PC-3 (cell line): Measurements from ENCODE around the gene GOLM1. TPM values are rescaled to one million over a fixed set of nuclear protein-coding genes. Genes with fewer than 3 reads are reported as not detected.

Source experiments
- ATAC-seq: fragments of 200-7000 bp; cut with Tn5 transposase; 2 replicates; pipeline ENCODE4 v1.9.1; 2020; ENCODE audit warnings: mild to moderate bottlenecking, moderate library complexity
- BruUV-seq: library from RNA; stranded (reverse); fragments of 400-500 nt; replicated peaks from 2 replicates; lab custom pipeline; 2021; lab: Mats Ljungman, UMichigan
- CTCF ChIA-PET: fragments of 300-600 bp; sonication (Branson Sonifier 250); formaldehyde crosslinking; loops from one replicate; lab custom pipeline; 2022; ENCODE audit warnings: antibody characterized with exemption; lab: Charles Lee
- POLR2A ChIA-PET: fragments of 300-600 bp; sonication (Branson Sonifier 250); formaldehyde crosslinking; loops from one replicate; lab custom pipeline; 2022; ENCODE audit warnings: antibody characterized with exemption; ENCODE audit not compliant: unreplicated experiment; lab: Charles Lee
- DNase-seq: peaks from one replicate; pipeline ENCODE4 v3.0.0-alpha.2; 2015
- H2AFZ ChIP-seq: fragments of 300-600 bp; sonication (generic); 2 replicates; pipeline ENCODE4 v1.6.0; 2016; ENCODE audit warnings: antibody characterized with exemption, low read length
- H3F3A ChIP-seq: fragments of 300-600 bp; sonication (generic); one replicate; pipeline ENCODE4 v1.6.0; 2017; ENCODE audit warnings: antibody characterized with exemption, low read length, control low read depth, mild to moderate bottlenecking; ENCODE audit not compliant: unreplicated experiment
- H3K27ac ChIP-seq: fragments of 300-600 bp; sonication (generic); 2 replicates; pipeline ENCODE4 v1.5.1; 2016; ENCODE audit warnings: mild to moderate bottlenecking, low read length
- H3K27me3 ChIP-seq: fragments of 300-600 bp; sonication (generic); 2 replicates; pipeline ENCODE4 v1.6.1; 2016; ENCODE audit warnings: low read length, mixed read lengths
- H3K36me3 ChIP-seq: fragments of 300-600 bp; sonication (generic); 2 replicates; pipeline ENCODE4 v1.6.1; 2016; ENCODE audit warnings: low read depth, mixed run types, low read length, mixed read lengths
- H3K4me1 ChIP-seq: fragments of 300-600 bp; sonication (generic); 2 replicates; pipeline ENCODE4 v1.5.1; 2016; ENCODE audit warnings: low read length; ENCODE audit not compliant: insufficient read depth
- H3K4me2 ChIP-seq: fragments of 300-600 bp; sonication (generic); 2 replicates; pipeline ENCODE4 v1.6.0; 2016; ENCODE audit warnings: low read length
- H3K4me3 ChIP-seq: fragments of 300-600 bp; sonication (generic); 2 replicates; pipeline ENCODE4 v1.5.1; 2016; ENCODE audit warnings: mild to moderate bottlenecking, low read length, mixed read lengths
- H3K79me2 ChIP-seq: fragments of 300-600 bp; sonication (generic); 2 replicates; pipeline ENCODE4 v1.6.1; 2017; ENCODE audit warnings: low read length, mixed read lengths
- H3K9ac ChIP-seq: fragments of 300-600 bp; sonication (generic); 2 replicates; pipeline ENCODE4 v1.6.0; 2016; ENCODE audit warnings: mild to moderate bottlenecking, low read length
- H3K9me2 ChIP-seq: fragments of 300-600 bp; sonication (generic); replicated peaks from 2 replicates; pipeline ENCODE4 v1.6.1; 2016; ENCODE audit warnings: mixed run types, low read length, mixed read lengths
- H3K9me3 ChIP-seq: fragments of 300-600 bp; sonication (generic); 2 replicates; pipeline ENCODE4 v1.6.1; 2016; ENCODE audit warnings: low read length, mixed read lengths
- H4K20me1 ChIP-seq: fragments of 300-600 bp; sonication (generic); 2 replicates; pipeline ENCODE4 v1.6.1; 2016; ENCODE audit warnings: low read length, mixed read lengths
- CTCF ChIP-seq: fragments of 300-600 bp; sonication (generic); conservative IDR thresholded peaks from 2 replicates; pipeline ENCODE4 v1.5.1; 2017; ENCODE audit warnings: antibody characterized with exemption, low read depth, mild to moderate bottlenecking, low read length
- EZH2 ChIP-seq: fragments of 300-600 bp; sonication (generic); IDR thresholded peaks from one replicate; pipeline ENCODE4 v1.6.1; 2017; ENCODE audit warnings: antibody characterized with exemption, mild to moderate bottlenecking, low read length; ENCODE audit not compliant: unreplicated experiment
- EZH2phosphoT487 ChIP-seq: fragments of 300-600 bp; sonication (generic); IDR thresholded peaks from 2 replicates; pipeline ENCODE4 v1.6.1; 2018; ENCODE audit warnings: mild to moderate bottlenecking, antibody characterized with exemption, low read length, borderline replicate concordance
- intact Hi-C: fragments of 100-400 bp; cut with micrococcal nuclease; formaldehyde crosslinking; loops from 2 replicates; pipeline ENCODE4 v1.9.0; 2023
- total RNA-seq: library from RNA; depleted of rRNA; stranded (reverse); fragments of >200 nt; gene quantifications from 2 replicates; pipeline ENCODE4 v1.2.3, GENCODE V29; 2014

Gene GOLM1
- total RNA-seq, 1 experiment from 2014 or later, result 55.8 TPM

DNA sequence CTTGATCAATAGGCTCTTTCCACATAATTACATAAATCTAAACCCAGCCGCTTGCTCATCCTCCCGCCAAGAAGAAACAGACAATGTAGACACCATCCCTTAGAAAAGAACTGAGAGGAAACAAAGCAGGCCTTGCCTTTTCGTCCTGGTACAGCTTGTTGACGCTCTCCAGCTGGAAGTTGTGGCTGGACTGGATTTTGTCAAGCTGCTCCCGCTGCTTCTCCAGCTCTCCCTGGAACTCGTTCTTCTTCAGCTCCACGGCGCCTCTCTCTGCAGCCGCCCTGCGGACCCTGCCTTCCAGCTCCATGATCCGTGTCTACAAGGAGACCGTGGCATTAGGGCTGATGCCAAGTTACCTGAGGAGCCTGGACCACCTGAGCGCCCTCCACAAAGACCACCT lies 22.1 kb downstream of the GOLM1 start:
- no peak overlapping the region for H3K4me3 ChIP-seq
- intact Hi-C loops, result no loop called here
- no peaks in the 10 kb centered on the region for H3K9me3 ChIP-seq
- no peaks in the 10 kb centered on the region for H3K27me3 ChIP-seq
- POLR2A ChIA-PET, result no interaction called here
- H4K20me1 ChIP-seq, result no peaks in the 10 kb centered on the region
- H3K9ac ChIP-seq, result no peak overlapping the region
- H3K4me1 ChIP-seq, result peaks cover 17% of the 10 kb centered on the region
- no peaks in the 10 kb centered on the region for H3K79me2 ChIP-seq
- no peak overlapping the region for H3K4me2 ChIP-seq
- no TSS peak for BruUV-seq
- TF ChIP-seq EZH2phosphoT487 (no peak), CTCF (no peak), EZH2 (no peak)
- H3K9me2 ChIP-seq, result no peaks in the 10 kb centered on the region
- H3K36me3 ChIP-seq, result no peaks in the 10 kb centered on the region
- ATAC-seq, result no peak
- H3F3A ChIP-seq, result no peaks in the 10 kb centered on the region
- no peak for DNase-seq
- CTCF ChIA-PET, result interaction anchor here (0.5 kb wide), 1 partner anchor 11 kb away, joined by 5 read pairs; no protein-coding TSS in a partner anchor
- H3K27ac ChIP-seq, result no peak overlapping the region
- no peak overlapping the region for H2AFZ ChIP-seq

GRCh38 chr9:86075132-86076109 lies 23.9 kb downstream of the GOLM1 start:
- no peaks in the 10 kb centered on the region for H3K9me2 ChIP-seq
- no peaks in the 10 kb centered on the region for H3K36me3 ChIP-seq
- no peak for TF ChIP-seq EZH2
- no peak for TF ChIP-seq EZH2phosphoT487
- TF ChIP-seq CTCF, result no peak
- ChIA-PET CTCF (no interaction called here), POLR2A (no interaction called here)
- no peaks in the 10 kb centered on the region for H3K9me3 ChIP-seq
- H3K4me2 ChIP-seq, result no peak overlapping the region
- no peaks in the 10 kb centered on the region for H3F3A ChIP-seq
- no peaks in the 10 kb centered on the region for H4K20me1 ChIP-seq
- intact Hi-C loops, result no loop called here
- DNase-seq (no peak), ATAC-seq (no peak)
- H2AFZ ChIP-seq, result no peak overlapping the region
- BruUV-seq, result no TSS peak
- no peaks in the 10 kb centered on the region for H3K27me3 ChIP-seq
- no peak overlapping the region for H3K9ac ChIP-seq
- H3K4me1 ChIP-seq, result peaks cover 17% of the 10 kb centered on the region
- no peaks in the 10 kb centered on the region for H3K79me2 ChIP-seq
- H3K27ac ChIP-seq, result no peak overlapping the region
- H3K4me3 ChIP-seq, result no peak overlapping the region

DNA sequence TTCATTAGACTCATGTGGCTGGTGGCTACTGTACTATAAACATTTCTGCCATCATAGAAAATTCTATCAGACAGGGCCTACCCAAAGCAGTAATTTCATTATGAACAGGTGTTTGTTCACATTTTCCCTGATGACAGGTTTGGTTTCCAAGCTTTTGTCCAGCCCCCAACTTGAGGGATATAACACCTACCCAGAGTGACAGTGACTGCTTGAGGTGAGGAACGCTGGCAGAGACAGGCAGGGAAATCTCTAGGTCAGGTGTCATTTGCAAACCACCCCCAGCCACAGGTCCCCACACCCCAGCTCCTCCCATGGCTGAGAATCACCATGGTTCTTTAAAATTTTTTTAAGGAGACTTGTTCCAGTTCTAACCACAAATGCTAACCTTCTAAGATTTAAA lies 25.5 kb downstream of the GOLM1 start:
- no peaks in the 10 kb centered on the region for H4K20me1 ChIP-seq
- CTCF ChIA-PET, result no interaction called here
- H3K9ac ChIP-seq, result no peak overlapping the region

More for the DNA sequence above, 25.5 kb downstream of the GOLM1 start:
- no peak overlapping the region for H3K27ac ChIP-seq
- H3K4me1 ChIP-seq, result peaks cover 1% of the 10 kb centered on the region; the same call in 1 of the 2 replicates
- intact Hi-C loops, result no loop called here
- DNase-seq (no peak), ATAC-seq (no peak)
- POLR2A ChIA-PET, result no interaction called here
- H3K9me3 ChIP-seq, result no peaks in the 10 kb centered on the region
- no peaks in the 10 kb centered on the region for H3K9me2 ChIP-seq
- H3K79me2 ChIP-seq, result no peaks in the 10 kb centered on the region
- no peaks in the 10 kb centered on the region for H3K27me3 ChIP-seq
- no peak overlapping the region for H3K4me2 ChIP-seq
- no peaks in the 10 kb centered on the region for H3F3A ChIP-seq
- no peaks in the 10 kb centered on the region for H3K36me3 ChIP-seq
- no peak for TF ChIP-seq EZH2phosphoT487
- TF ChIP-seq CTCF, result no peak
- TF ChIP-seq EZH2, result no peak
- H3K4me3 ChIP-seq, result no peak overlapping the region
- BruUV-seq, result no TSS peak
- H2AFZ ChIP-seq, result no peak overlapping the region
